HL-60/S4 treated with phorbol 12-myristate 13-acetate at 8.2 ng/mL for 4 days and 3 days (cell line): Measurements from ENCODE around the gene MLN.

ENCODE experiments used
- in situ Hi-C: fragments of 300-500 bp; cut with MboI; formaldehyde crosslinking; loops from 2 replicates; pipeline ENCODE4 v1.15.0; 2022; ENCODE audit warnings: low sequenced_read_pairs

Gene MLN

GRCh38 chr6:33774774-33775173, 29.0 kb downstream of the MLN start:
- in situ Hi-C loops: loop anchor here (25.0 kb wide), 1 partner anchor 263 kb away; no protein-coding TSS in a partner anchor

- in situ Hi-C loops: loop anchor here (25.0 kb wide), 1 partner anchor 264 kb away; no protein-coding TSS in a partner anchor
Measured at GRCh38 chr6:33772902-33773472, 30.8 kb downstream of the MLN start.

- in situ Hi-C loops: loop anchor here (25.0 kb wide), 1 partner anchor 265 kb away; no protein-coding TSS in a partner anchor
Measured at GRCh38 chr6:33772082-33772830, 31.5 kb downstream of the MLN start.

- in situ Hi-C loops: loop anchor here (25.0 kb wide), 1 partner anchor 266 kb away; no protein-coding TSS in a partner anchor
Measured at GRCh38 chr6:33771146-33772081, 32.4 kb downstream of the MLN start.

GRCh38 chr6:33770833-33771145, 33.0 kb downstream of the MLN start:
- in situ Hi-C loops: loop anchor here (25.0 kb wide), 1 partner anchor 267 kb away; no protein-coding TSS in a partner anchor

- in situ Hi-C loops: loop anchor here (25.0 kb wide), 1 partner anchor 267 kb away; no protein-coding TSS in a partner anchor
Measured at GRCh38 chr6:33770124-33770832, 33.5 kb downstream of the MLN start.

GRCh38 chr6:33769248-33769821, 34.5 kb downstream of the MLN start:
- in situ Hi-C loops: loop anchor here (25.0 kb wide), 1 partner anchor 268 kb away; no protein-coding TSS in a partner anchor

- in situ Hi-C loops: loop anchor here (25.0 kb wide), 1 partner anchor 269 kb away; no protein-coding TSS in a partner anchor
Measured at GRCh38 chr6:33768644-33769120, 35.1 kb downstream of the MLN start.

- in situ Hi-C loops: loop anchor here (25.0 kb wide), 1 partner anchor 270 kb away; no protein-coding TSS in a partner anchor
Measured at GRCh38 chr6:33766921-33767907, 36.6 kb downstream of the MLN start.

GRCh38 chr6:33765368-33765767, 38.4 kb downstream of the MLN start:
- in situ Hi-C loops: loop anchor here (25.0 kb wide), 1 partner anchor 272 kb away; no protein-coding TSS in a partner anchor

GRCh38 chr6:33764036-33764435, 39.8 kb downstream of the MLN start:
- in situ Hi-C loops: loop anchor here (25.0 kb wide), 1 partner anchor 273 kb away; no protein-coding TSS in a partner anchor

- in situ Hi-C loops: loop anchor here (25.0 kb wide), 1 partner anchor 274 kb away; no protein-coding TSS in a partner anchor
Measured at GRCh38 chr6:33763483-33763882, 40.3 kb downstream of the MLN start.

GRCh38 chr6:33762713-33763112, 41.1 kb downstream of the MLN start:
- in situ Hi-C loops: loop anchor here (25.0 kb wide), 1 partner anchor 275 kb away; no protein-coding TSS in a partner anchor

GRCh38 chr6:33761922-33762629, 41.7 kb downstream of the MLN start:
- in situ Hi-C loops: loop anchor here (25.0 kb wide), 1 partner anchor 275 kb away; no protein-coding TSS in a partner anchor

- in situ Hi-C loops: loop anchor here (25.0 kb wide), 1 partner anchor 276 kb away; no protein-coding TSS in a partner anchor
Measured at GRCh38 chr6:33761581-33761921, 42.3 kb downstream of the MLN start.

GRCh38 chr6:33759887-33760629, 43.7 kb downstream of the MLN start:
- in situ Hi-C loops: loop anchor here (25.0 kb wide), 1 partner anchor 277 kb away; no protein-coding TSS in a partner anchor

- in situ Hi-C loops: loop anchor here (25.0 kb wide), 1 partner anchor 278 kb away; no protein-coding TSS in a partner anchor
Measured at GRCh38 chr6:33758815-33759216, 45.0 kb downstream of the MLN start.
